Mesenchymal stem cell (in vitro differentiated cells and primary cell): ENCODE results near the gene LARP1B.
"Not testable (repeated sequence)": the region's sequence is repeated elsewhere in the genome, so short reads cannot be mapped to it uniquely, and the experiment has no call there.

Source experiments
- DNase-seq: peaks from one replicate; pipeline ENCODE4 v3.0.0-alpha.2; 2013
- H2AFZ ChIP-seq: one replicate; pipeline ENCODE4 v1.6.1; 2013; ENCODE audit warnings: low read depth, mild to moderate bottlenecking, control low read depth, inconsistent platforms, low read length, moderate library complexity
- H2AK5ac ChIP-seq: 2 replicates; pipeline ENCODE4 v1.6.1; 2013; ENCODE audit warnings: low read length, moderate library complexity, mild to moderate bottlenecking, inconsistent platforms; ENCODE audit not compliant: severe bottlenecking
- H2BK120ac ChIP-seq: one replicate; pipeline ENCODE4 v1.6.1; 2013; ENCODE audit warnings: low read depth, mild to moderate bottlenecking, inconsistent platforms, low read length, moderate library complexity
- H2BK12ac ChIP-seq, 2 experiments: one replicate each; pipeline ENCODE4 v1.6.1; 2013; ENCODE audit warnings: inconsistent platforms in 2 of 2, low read length in 2 of 2, mild to moderate bottlenecking in 2 of 2, moderate library complexity in 2 of 2, control low read depth in 1 of 2
- H2BK15ac ChIP-seq: one replicate; pipeline ENCODE4 v1.6.1; 2013; ENCODE audit warnings: mild to moderate bottlenecking, low read depth, inconsistent platforms; ENCODE audit not compliant: poor library complexity, severe bottlenecking
- H2BK5ac ChIP-seq: 2 replicates; pipeline ENCODE4 v1.6.1; 2013; ENCODE audit warnings: low read depth, mild to moderate bottlenecking, low read length, control low read depth, inconsistent platforms; ENCODE audit not compliant: poor library complexity, severe bottlenecking
- H3K14ac ChIP-seq, 2 experiments: one replicate each; pipeline ENCODE4 v1.6.1; 2013; ENCODE audit warnings: inconsistent platforms in 2 of 2, low read length in 2 of 2, control low read depth in 1 of 2, mild to moderate bottlenecking in 1 of 2, moderate library complexity in 1 of 2
- H3K18ac ChIP-seq, 2 experiments: one replicate each; pipeline ENCODE4 v1.6.1; 2013; ENCODE audit warnings: inconsistent platforms in 2 of 2, low read length in 2 of 2, control low read depth in 1 of 2, low read depth in 1 of 2, mild to moderate bottlenecking in 1 of 2
- H3K23ac ChIP-seq, 2 experiments: one replicate each; pipeline ENCODE4 v1.6.1; 2013; ENCODE audit warnings: inconsistent platforms in 2 of 2, low read length in 2 of 2, mild to moderate bottlenecking in 2 of 2, moderate library complexity in 2 of 2, control low read depth in 1 of 2
- H3K27ac ChIP-seq: 2 replicates; pipeline ENCODE4 v1.5.1; 2013; ENCODE audit warnings: mild to moderate bottlenecking, moderate library complexity, low read length, control low read depth, inconsistent platforms; ENCODE audit not compliant: poor library complexity, severe bottlenecking
- H3K27me3 ChIP-seq, 2 experiments: 2 replicates each; pipeline versions ENCODE4 v1.6.1 to v1.7.0; 2013; ENCODE audit warnings: low read length in 2 of 2, mild to moderate bottlenecking in 2 of 2, moderate library complexity in 2 of 2, control low read depth in 1 of 2, inconsistent platforms in 1 of 2; ENCODE audit not compliant: control insufficient read depth in 1 of 2, insufficient read depth in 1 of 2
- H3K36me3 ChIP-seq, 2 experiments: 2 replicates each; pipeline versions ENCODE4 v1.6.1 to v1.7.0; 2013; ENCODE audit warnings: low read length in 2 of 2, control low read depth in 1 of 2, inconsistent platforms in 1 of 2, low read depth in 1 of 2, mild to moderate bottlenecking in 1 of 2; ENCODE audit not compliant: insufficient read depth in 2 of 2, control insufficient read depth in 1 of 2
- H3K4ac ChIP-seq, 2 experiments: one replicate each; pipeline ENCODE4 v1.6.1; 2013; ENCODE audit warnings: inconsistent platforms in 2 of 2, low read length in 2 of 2, mild to moderate bottlenecking in 2 of 2, moderate library complexity in 2 of 2, control low read depth in 1 of 2, low read depth in 1 of 2
- H3K4me1 ChIP-seq: 2 replicates; pipeline ENCODE4 v1.6.1; 2013; ENCODE audit warnings: low read depth, low read length, control low read depth; ENCODE audit not compliant: control insufficient read depth, insufficient read depth
- H3K4me2 ChIP-seq: 2 replicates; pipeline ENCODE4 v1.6.1; 2013; ENCODE audit warnings: low read length, mild to moderate bottlenecking, inconsistent platforms; ENCODE audit not compliant: poor library complexity, severe bottlenecking
- H3K4me3 ChIP-seq, 2 experiments: 2 replicates each; pipeline versions ENCODE4 v1.5.1 to v1.7.0; 2013; ENCODE audit warnings: low read length in 2 of 2, mild to moderate bottlenecking in 2 of 2, control low read depth in 1 of 2, low read depth in 1 of 2; ENCODE audit not compliant: insufficient read depth in 1 of 2
- H3K79me1 ChIP-seq: replicated peaks from 2 replicates; pipeline ENCODE4 v1.6.1; 2013; ENCODE audit warnings: mild to moderate bottlenecking, control low read depth, low read length, inconsistent platforms; ENCODE audit not compliant: poor library complexity, severe bottlenecking
- H3K9ac ChIP-seq: 2 replicates; pipeline ENCODE4 v1.7.0; 2013; ENCODE audit warnings: mild to moderate bottlenecking, low read length, moderate library complexity
- H3K9me3 ChIP-seq: 2 replicates; pipeline ENCODE4 v1.7.0; 2013; ENCODE audit warnings: mild to moderate bottlenecking, low read length; ENCODE audit not compliant: control insufficient read depth
- H4K8ac ChIP-seq: one replicate; pipeline ENCODE4 v1.6.1; 2013; ENCODE audit warnings: inconsistent platforms, mild to moderate bottlenecking, low read length, moderate library complexity
- H4K91ac ChIP-seq: one replicate; pipeline ENCODE4 v1.6.1; 2013; ENCODE audit warnings: mild to moderate bottlenecking, low read length, inconsistent platforms
- WGBS: methylation state at CpG from one replicate; pipeline ENCODE4 v1.1.7; 2013; ENCODE audit warnings: mixed read lengths; 5-methylcytosine and 5-hydroxymethylcytosine counted together

LARP1B gene

DNA sequence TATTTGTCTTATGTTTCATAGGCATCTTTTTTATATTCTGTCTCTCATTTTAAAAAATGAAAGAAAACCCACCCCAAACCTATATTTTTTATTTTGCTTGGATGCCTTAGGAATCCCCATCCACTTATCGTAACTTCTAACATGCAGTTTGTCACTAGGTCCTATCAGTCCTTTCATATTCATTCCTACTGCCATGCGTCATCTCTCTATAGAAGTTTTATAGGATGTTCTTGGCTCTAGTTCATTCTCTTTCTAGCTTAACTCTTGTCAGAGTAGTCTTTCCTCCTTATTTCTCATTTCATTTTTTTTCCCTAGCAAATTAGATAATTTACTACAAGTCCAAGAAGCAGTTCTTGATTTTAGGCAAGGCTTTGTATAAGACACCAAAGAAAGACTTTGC is 92.7 kb downstream of the LARP1B start:
- Histone ChIP-seq H3K4me3 (no peak overlapping the region), H2BK5ac (no peak overlapping the region), H3K27me3 (no peaks in the 10 kb centered on the region), H4K91ac (no peak overlapping the region), H3K36me3 (peaks cover 6 to 15% of the 10 kb centered on the region in 2 experiments), H2BK12ac (no peak overlapping the region), H3K4me1 (no peaks in the 10 kb centered on the region), H3K4me2 (no peak overlapping the region), H2BK120ac (no peak overlapping the region), H3K4ac (no peak overlapping the region), H2AK5ac (no peak overlapping the region), H3K9me3 (no peaks in the 10 kb centered on the region), H4K8ac (no peak overlapping the region), H2AFZ (no peak overlapping the region), H3K18ac (no peak overlapping the region), H3K27ac (no peak overlapping the region), H3K79me1 (peaks cover 6% of the 10 kb centered on the region), H3K23ac (no peak overlapping the region), H3K14ac (no peak overlapping the region), H2BK15ac (no peak overlapping the region), H3K9ac (no peak overlapping the region)
- 94% methylated on average over 2 of the region's 2 CpGs for WGBS
- DNase-seq = no peak

DNA sequence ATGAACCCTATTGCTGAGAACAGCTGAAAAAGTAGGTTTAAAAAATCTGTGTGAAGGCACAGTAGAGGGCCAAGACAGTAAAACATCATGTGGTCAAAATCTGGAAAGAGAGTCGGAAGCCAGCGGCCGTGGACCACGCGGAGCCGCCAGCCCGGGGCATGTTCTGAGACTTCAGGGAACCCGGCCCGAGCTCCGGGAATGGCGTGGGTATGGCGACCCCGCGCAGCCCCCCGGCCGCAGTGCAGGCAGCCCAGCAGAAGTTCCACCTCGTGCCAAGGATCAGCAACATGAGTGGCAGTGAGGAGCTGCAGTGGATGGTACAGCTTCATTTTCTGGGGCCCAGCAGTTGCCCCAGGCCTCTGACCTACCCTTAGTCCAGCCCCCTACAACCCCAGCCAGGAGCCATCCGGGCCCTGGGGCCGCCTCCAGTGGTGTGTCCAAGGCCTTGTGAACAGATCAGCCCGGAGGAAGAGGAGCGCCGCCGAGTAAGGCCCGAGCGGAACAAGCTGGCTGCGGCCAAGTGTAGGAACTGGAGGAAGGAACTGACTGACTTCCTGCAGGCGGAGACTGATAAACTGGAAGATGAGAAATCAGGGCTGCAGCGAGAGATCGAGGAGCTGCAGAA is 94.2 kb downstream of the LARP1B start:
- Histone ChIP-seq H3K27ac (no peak overlapping the region), H2AFZ (no peak overlapping the region), H4K91ac (no peak overlapping the region), H3K36me3 (peaks cover 6 to 15% of the 10 kb centered on the region in 2 experiments), H2BK15ac (no peak overlapping the region), H4K8ac (no peak overlapping the region), H3K79me1 (peaks cover 7% of the 10 kb centered on the region), H3K4me2 (no peak overlapping the region), H2BK5ac (no peak overlapping the region), H2AK5ac (no peak overlapping the region), H2BK120ac (no peak overlapping the region), H3K14ac (no peak overlapping the region), H3K9me3 (no peaks in the 10 kb centered on the region), H2BK12ac (no peak overlapping the region), H3K27me3 (no peaks in the 10 kb centered on the region), H3K9ac (no peak overlapping the region), H3K18ac (no peak overlapping the region), H3K4ac (no peak overlapping the region), H3K23ac (no peak overlapping the region), H3K4me3 (no peak overlapping the region), H3K4me1 (no peaks in the 10 kb centered on the region)
- no peak for DNase-seq
- 98% methylated on average over 27 of the region's 29 CpGs for WGBS

DNA sequence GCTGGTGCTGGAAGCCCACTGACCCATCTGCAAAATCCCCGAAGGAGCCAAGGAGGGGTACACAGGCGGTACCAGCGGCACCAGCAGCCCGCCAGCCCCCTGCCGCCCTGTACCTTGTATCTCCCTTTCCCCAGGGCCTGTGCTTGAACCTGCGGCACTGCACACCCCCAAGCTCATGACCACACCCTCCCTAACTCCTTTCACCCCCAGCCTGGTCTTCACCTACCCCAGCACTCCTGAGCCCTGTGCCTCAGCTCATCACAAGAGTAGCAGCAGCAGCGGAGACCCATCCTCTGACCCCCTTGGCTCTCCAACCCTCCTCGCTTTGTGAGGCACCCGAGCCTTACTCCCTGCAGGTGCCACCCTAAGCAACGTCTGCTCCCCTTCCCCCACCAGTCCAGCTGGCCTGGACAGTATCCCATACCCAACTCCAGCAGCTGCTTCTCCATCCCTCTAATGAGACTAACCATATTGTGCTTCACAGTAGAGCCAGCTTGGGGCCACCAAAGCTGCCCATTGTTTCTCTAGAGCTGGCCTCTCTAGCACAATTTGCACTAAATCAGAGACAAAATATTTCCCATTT is 94.9 kb downstream of the LARP1B start:
- Histone ChIP-seq H4K8ac (no peak overlapping the region), H2BK12ac (no peak overlapping the region), H3K27ac (no peak overlapping the region), H3K14ac (no peak overlapping the region), H2AK5ac (no peak overlapping the region), H3K18ac (no peak overlapping the region), H3K23ac (no peak overlapping the region), H3K4me1 (no peaks in the 10 kb centered on the region), H3K4me3 (no peak overlapping the region), H3K27me3 (no peaks in the 10 kb centered on the region), H3K4ac (no peak overlapping the region), H3K9me3 (no peaks in the 10 kb centered on the region), H2BK15ac (no peak overlapping the region), H3K9ac (no peak overlapping the region), H3K4me2 (no peak overlapping the region), H3K79me1 (peaks cover 6% of the 10 kb centered on the region), H2AFZ (no peak overlapping the region), H4K91ac (no peak overlapping the region), H2BK120ac (no peak overlapping the region), H3K36me3 (peaks cover 6 to 15% of the 10 kb centered on the region in 2 experiments), H2BK5ac (no peak overlapping the region)
- DNase-seq = no peak
- 98% methylated on average over 10 of the region's 10 CpGs for WGBS

DNA sequence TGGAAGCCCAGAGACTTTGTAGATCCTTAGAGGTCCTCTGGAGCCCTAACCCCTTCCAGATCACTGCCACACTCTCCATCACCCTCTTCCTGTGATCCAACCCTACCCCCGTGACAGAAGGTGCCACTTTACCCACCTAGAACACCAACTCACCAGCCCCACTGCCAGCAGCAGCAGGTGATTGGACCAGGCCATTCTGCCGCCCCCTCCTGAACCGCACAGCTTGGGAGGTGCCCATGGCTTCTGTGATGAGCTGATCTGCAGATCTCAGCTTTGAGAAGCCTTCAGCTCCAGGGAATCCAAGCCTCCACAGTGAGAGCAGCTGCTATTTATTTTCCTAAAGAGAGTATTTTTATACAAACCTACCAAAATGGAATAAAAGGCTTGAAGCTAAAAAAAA is 95.4 kb downstream of the LARP1B start:
- H3K23ac ChIP-seq, H3K27ac ChIP-seq, H4K91ac ChIP-seq, H3K79me1 ChIP-seq, DNase-seq, H3K4ac ChIP-seq, H3K4me1 ChIP-seq, H2BK120ac ChIP-seq, H3K9me3 ChIP-seq, H2AK5ac ChIP-seq, H2BK12ac ChIP-seq, H2AFZ ChIP-seq, H2BK15ac ChIP-seq, H2BK5ac ChIP-seq, H3K4me2 ChIP-seq, H3K4me3 ChIP-seq, H3K27me3 ChIP-seq, H3K9ac ChIP-seq, H3K14ac ChIP-seq, H3K18ac ChIP-seq, H4K8ac ChIP-seq: not testable (repeated sequence)
- peaks cover 6 to 15% of the 10 kb centered on the region in 2 experiments for H3K36me3 ChIP-seq
- 95% methylated on average over 3 of the region's 3 CpGs for WGBS
